NT2/D1 (cell line): ENCODE measurements around the gene PTGR2.

Experiments used
- YY1 ChIP-seq: IDR thresholded peaks from 2 replicates; pipeline ENCODE4 v1.6.1; 2011; ENCODE audit not compliant: insufficient read length, insufficient read depth
- ZNF274 ChIP-seq: IDR thresholded peaks from 2 replicates; pipeline ENCODE4 v1.6.1; 2011; ENCODE audit warnings: mild to moderate bottlenecking, low read depth, low read length

GRCh38 chr14:73903028-73903427 lies 51.4 kb downstream of the PTGR2 start:
- TF ChIP-seq YY1 (no peak), ZNF274 (no peak)
